AG09319 (cell line): ENCODE data around the gene CAMK1.

Source experiments
- DNase-seq: peaks from one replicate; pipeline ENCODE4 v3.0.0-alpha.2; 2010; ENCODE audit warnings: low read depth; ENCODE audit errors: extremely low read depth
- TF ChIP-seq, protein P1 (sequence below): IDR thresholded peaks from 2 replicates; pipeline ENCODE4 v1.5.1; 2011; ENCODE audit warnings: low read depth, mild to moderate bottlenecking, inconsistent platforms, low read length, moderate library complexity

CAMK1 gene

GRCh38 chr3:9806137-9806536 is 36.4 kb upstream of the CAMK1 start:
- DNase-seq = no peak
- TF ChIP-seq, protein P1, sequence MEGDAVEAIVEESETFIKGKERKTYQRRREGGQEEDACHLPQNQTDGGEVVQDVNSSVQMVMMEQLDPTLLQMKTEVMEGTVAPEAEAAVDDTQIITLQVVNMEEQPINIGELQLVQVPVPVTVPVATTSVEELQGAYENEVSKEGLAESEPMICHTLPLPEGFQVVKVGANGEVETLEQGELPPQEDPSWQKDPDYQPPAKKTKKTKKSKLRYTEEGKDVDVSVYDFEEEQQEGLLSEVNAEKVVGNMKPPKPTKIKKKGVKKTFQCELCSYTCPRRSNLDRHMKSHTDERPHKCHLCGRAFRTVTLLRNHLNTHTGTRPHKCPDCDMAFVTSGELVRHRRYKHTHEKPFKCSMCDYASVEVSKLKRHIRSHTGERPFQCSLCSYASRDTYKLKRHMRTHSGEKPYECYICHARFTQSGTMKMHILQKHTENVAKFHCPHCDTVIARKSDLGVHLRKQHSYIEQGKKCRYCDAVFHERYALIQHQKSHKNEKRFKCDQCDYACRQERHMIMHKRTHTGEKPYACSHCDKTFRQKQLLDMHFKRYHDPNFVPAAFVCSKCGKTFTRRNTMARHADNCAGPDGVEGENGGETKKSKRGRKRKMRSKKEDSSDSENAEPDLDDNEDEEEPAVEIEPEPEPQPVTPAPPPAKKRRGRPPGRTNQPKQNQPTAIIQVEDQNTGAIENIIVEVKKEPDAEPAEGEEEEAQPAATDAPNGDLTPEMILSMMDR = no peak

- DNase-seq = no peak
- TF ChIP-seq, protein P1 = no peak
Observed at GRCh38 chr3:9804996-9805395, 35.2 kb upstream of the CAMK1 start.

DNA sequence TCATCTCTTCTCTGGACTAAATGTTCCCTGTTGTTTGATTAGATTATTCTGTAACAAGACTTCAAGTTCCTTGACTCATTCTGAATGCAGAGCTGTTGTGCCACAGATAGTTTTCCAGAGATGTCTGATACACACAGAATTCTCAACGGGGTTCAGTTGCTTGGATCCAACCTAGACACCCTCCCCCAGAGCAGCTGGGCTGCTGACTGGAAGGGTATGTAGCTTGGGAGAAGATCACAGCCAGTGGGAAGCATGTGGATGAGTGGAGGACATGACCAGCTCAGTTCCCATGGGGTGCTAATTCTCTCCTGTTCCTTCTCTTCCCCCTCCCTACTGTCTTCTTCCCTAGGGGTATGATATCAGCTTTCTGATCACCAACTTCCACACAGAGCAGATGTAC is 33.7 kb upstream of the CAMK1 start:
- TF ChIP-seq, protein P1 = no peak
- DNase-seq = no peak

DNA sequence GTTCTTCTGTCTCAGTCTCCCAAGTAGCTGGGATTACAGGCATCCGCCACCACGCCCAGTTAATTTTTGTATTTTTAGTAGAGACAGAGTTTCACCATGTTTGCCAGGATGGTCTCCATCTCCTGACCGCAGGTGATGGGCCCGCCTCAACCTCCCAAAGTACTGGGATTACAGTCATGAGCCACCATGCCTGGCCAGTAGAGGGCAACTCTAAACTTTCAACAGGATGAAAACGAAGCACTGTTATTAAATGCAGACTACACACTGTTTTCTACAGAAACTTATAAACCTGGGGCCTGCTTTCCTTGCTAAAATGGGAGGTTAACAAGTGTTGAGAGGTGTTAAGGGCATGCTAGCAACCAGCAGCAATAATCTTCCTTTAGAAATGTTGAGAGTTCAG is 30.8 kb upstream of the CAMK1 start:
- no peak for DNase-seq
- TF ChIP-seq, protein P1 = no peak; the same call in 1 of the 2 replicates

- TF ChIP-seq, protein P1 = no peak
- DNase-seq = no peak
Observed at GRCh38 chr3:9797196-9797945, 27.6 kb upstream of the CAMK1 start.

DNA sequence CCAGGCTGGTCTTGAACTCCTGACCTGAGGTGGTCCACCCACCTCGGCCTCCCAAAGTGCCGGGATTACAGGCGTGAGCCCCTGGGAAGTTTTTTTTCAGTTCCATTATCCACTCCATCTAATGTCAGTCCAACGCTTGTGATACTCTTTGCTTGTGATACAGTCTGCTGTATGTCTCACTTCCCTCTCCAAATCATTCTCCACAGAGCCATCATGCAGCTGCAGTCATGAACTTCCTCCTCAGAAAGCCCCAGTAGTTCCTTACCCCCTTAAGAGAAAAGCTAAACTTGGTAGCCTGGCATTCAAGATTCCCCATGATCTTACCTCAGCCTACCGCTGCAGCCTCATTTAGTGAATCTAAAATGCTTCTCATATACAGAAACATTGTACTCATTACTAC is 25.5 kb upstream of the CAMK1 start:
- TF ChIP-seq, protein P1 = no peak
- no peak for DNase-seq

GRCh38 chr3:9794400-9794799 is 24.7 kb upstream of the CAMK1 start:
- no peak for DNase-seq
- TF ChIP-seq, protein P1 = no peak
